DND-41 (cell line): Measurements from ENCODE around the gene CREM.

ENCODE experiments used
- ATAC-seq: fragments of 200-7000 bp; cut with Tn5 transposase; 3 replicates; pipeline ENCODE4 v1.9.1; 2021; ENCODE audit warnings: low read depth; ENCODE audit not compliant: insufficient read depth
- DNase-seq: peaks from one replicate; pipeline ENCODE4 v3.0.0-alpha.2; 2020
- H2AFZ ChIP-seq: 2 replicates; pipeline ENCODE4 v1.6.0; 2012; ENCODE audit warnings: low read depth, low read length
- H3K27ac ChIP-seq: 2 replicates; pipeline ENCODE4 v1.5.1; 2012; ENCODE audit warnings: low read length, inconsistent platforms
- H3K27me3 ChIP-seq: fragments of 200-600 bp; sonication (generic); 2 replicates; pipeline ENCODE4 v1.6.0; 2012; ENCODE audit warnings: low read length, mild to moderate bottlenecking, inconsistent platforms; ENCODE audit not compliant: insufficient read depth, poor library complexity
- H3K36me3 ChIP-seq: 2 replicates; pipeline ENCODE4 v1.5.1; 2012; ENCODE audit warnings: low read length, inconsistent platforms; ENCODE audit not compliant: insufficient read depth
- H3K4me1 ChIP-seq: 2 replicates; pipeline ENCODE4 v1.5.1; 2012; ENCODE audit warnings: mild to moderate bottlenecking, low read length; ENCODE audit not compliant: insufficient read depth
- H3K4me2 ChIP-seq: 2 replicates; pipeline ENCODE4 v1.6.0; 2012; ENCODE audit warnings: mild to moderate bottlenecking, moderate library complexity, low read length, inconsistent platforms; ENCODE audit not compliant: insufficient read depth
- H3K4me3 ChIP-seq, 2 experiments: fragments of 200-600 bp in 1 of 2; shearing (Covaris generic) in 1 of 2; 2 replicates each; pipeline ENCODE4 v1.5.1; 2012 to 2016; ENCODE audit warnings: inconsistent platforms in 2 of 2, low read length in 2 of 2, mild to moderate bottlenecking in 2 of 2, low read depth in 1 of 2, moderate library complexity in 1 of 2
- H3K79me2 ChIP-seq: 2 replicates; pipeline ENCODE4 v1.6.0; 2012; ENCODE audit warnings: low read length, inconsistent platforms; ENCODE audit not compliant: insufficient read depth
- H3K9ac ChIP-seq: 2 replicates; pipeline ENCODE4 v1.6.0; 2012; ENCODE audit warnings: low read depth, mild to moderate bottlenecking, inconsistent platforms, low read length, moderate library complexity
- H3K9me3 ChIP-seq: 2 replicates; pipeline ENCODE4 v1.5.1; 2012; ENCODE audit warnings: low read length, moderate library complexity, mild to moderate bottlenecking, inconsistent platforms; ENCODE audit not compliant: insufficient read depth, severe bottlenecking
- H4K20me1 ChIP-seq: 2 replicates; pipeline ENCODE4 v1.6.0; 2012; ENCODE audit warnings: low read length; ENCODE audit not compliant: insufficient read depth
- EZH2 ChIP-seq: IDR thresholded peaks from 3 replicates; pipeline ENCODE4 v1.6.1; 2012; ENCODE audit warnings: borderline replicate concordance, low read depth, mild to moderate bottlenecking, moderate library complexity, low read length, inconsistent platforms; ENCODE audit not compliant: severe bottlenecking
- TF ChIP-seq, protein P1 (sequence below): IDR thresholded peaks from 2 replicates; pipeline ENCODE4 v1.5.1; 2012; ENCODE audit warnings: borderline replicate concordance, low read length, moderate library complexity, mild to moderate bottlenecking; ENCODE audit not compliant: poor library complexity, severe bottlenecking; ENCODE audit errors: extremely low read depth

Gene CREM

DNA sequence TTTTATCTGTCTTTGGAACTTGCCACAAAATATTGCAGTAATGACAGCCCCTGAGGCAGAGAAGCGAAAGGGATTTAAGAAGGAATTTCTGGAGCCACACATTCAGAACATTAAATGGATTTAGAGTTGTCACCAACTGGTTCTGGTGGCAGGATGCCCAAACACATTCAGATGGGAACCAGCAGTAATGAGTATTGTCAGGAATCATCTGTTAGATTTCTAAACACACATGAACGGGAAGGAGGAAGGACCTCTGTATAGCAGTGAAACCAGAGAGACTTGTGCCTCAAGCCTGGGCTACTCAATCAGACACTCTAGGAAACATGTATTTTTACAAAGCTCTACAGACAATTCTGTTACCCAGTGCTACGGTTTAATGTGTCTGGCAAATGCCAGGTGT lies 105.9 kb downstream of the CREM start:
- Histone ChIP-seq H3K9ac (no peak overlapping the region), H3K9me3 (no peaks in the 10 kb centered on the region), H3K4me1 (no peaks in the 10 kb centered on the region), H3K36me3 (no peaks in the 10 kb centered on the region), H3K79me2 (no peaks in the 10 kb centered on the region), H3K4me3 (no peak overlapping the region), H4K20me1 (no peaks in the 10 kb centered on the region), H2AFZ (no peak overlapping the region), H3K4me2 (no peak overlapping the region), H3K27me3 (no peaks in the 10 kb centered on the region), H3K27ac (no peak overlapping the region)
- TF ChIP-seq EZH2: no peak
- TF ChIP-seq, protein P1, sequence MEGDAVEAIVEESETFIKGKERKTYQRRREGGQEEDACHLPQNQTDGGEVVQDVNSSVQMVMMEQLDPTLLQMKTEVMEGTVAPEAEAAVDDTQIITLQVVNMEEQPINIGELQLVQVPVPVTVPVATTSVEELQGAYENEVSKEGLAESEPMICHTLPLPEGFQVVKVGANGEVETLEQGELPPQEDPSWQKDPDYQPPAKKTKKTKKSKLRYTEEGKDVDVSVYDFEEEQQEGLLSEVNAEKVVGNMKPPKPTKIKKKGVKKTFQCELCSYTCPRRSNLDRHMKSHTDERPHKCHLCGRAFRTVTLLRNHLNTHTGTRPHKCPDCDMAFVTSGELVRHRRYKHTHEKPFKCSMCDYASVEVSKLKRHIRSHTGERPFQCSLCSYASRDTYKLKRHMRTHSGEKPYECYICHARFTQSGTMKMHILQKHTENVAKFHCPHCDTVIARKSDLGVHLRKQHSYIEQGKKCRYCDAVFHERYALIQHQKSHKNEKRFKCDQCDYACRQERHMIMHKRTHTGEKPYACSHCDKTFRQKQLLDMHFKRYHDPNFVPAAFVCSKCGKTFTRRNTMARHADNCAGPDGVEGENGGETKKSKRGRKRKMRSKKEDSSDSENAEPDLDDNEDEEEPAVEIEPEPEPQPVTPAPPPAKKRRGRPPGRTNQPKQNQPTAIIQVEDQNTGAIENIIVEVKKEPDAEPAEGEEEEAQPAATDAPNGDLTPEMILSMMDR: no peak
- ATAC-seq (no peak), DNase-seq (no peak)

DNA sequence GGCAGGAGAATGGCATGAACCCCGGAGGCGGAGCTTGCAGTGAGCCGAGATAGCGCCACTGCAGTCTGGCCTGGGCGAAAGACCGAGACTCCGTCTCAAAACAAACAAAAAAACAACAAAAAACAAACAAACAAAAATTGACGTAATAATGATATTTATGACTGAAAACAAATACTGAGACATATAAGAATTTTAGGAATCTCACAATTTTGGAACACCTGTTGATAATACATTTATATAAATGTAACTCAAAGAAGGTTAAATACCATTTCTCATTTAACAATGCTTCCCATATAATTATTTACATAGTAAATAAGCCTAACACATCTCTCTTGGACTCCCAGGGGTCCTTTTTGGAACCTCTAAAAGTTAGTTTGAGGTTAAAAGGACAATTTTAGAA lies 107.4 kb downstream of the CREM start:
- ATAC-seq: no peak

DNA sequence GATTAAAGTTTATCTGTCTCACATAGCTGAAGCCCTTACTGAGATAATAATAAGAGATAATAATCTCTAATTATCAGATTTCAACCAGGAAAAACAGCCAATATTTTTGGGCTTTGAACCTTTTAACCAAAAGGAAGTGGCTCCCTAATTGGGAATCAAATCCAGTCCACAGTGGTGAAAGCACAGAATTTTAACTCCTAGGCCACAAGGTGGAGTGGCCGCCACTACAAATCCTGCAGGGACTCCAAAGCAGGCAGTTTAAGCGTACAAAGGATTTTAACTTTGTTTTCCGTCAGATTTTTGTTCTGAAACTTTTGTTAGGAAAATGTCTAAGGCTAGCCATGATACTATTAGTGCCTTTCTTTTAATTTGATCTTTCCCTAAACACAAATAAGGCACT lies 110.1 kb downstream of the CREM start:
- no peaks in the 10 kb centered on the region for H3K79me2 ChIP-seq
- H3K4me1 ChIP-seq: no peaks in the 10 kb centered on the region
- DNase-seq: no peak
- no peak overlapping the region for H3K27ac ChIP-seq
- no peak overlapping the region for H3K9ac ChIP-seq
- no peaks in the 10 kb centered on the region for H3K27me3 ChIP-seq
- H3K4me3 ChIP-seq: no peak overlapping the region
- H3K4me2 ChIP-seq: no peak overlapping the region
- no peak for ATAC-seq
- H3K9me3 ChIP-seq: no peaks in the 10 kb centered on the region
- no peak overlapping the region for H2AFZ ChIP-seq
- TF ChIP-seq, protein P1: peak; percentile 25
- no peak for TF ChIP-seq EZH2
- H3K36me3 ChIP-seq: no peaks in the 10 kb centered on the region
- H4K20me1 ChIP-seq: no peaks in the 10 kb centered on the region

More for the DNA sequence above, 107.4 kb downstream of the CREM start:
- TF ChIP-seq, protein P1: no peak
- no peak for TF ChIP-seq EZH2
- H3K27me3 ChIP-seq: no peaks in the 10 kb centered on the region
- no peak overlapping the region for H3K27ac ChIP-seq
- H3K4me2 ChIP-seq: no peak overlapping the region
- no peak for DNase-seq
- no peaks in the 10 kb centered on the region for H3K79me2 ChIP-seq
- no peaks in the 10 kb centered on the region for H4K20me1 ChIP-seq
- no peaks in the 10 kb centered on the region for H3K4me1 ChIP-seq
- no peaks in the 10 kb centered on the region for H3K36me3 ChIP-seq
- no peak overlapping the region for H3K4me3 ChIP-seq
- no peaks in the 10 kb centered on the region for H3K9me3 ChIP-seq
- H3K9ac ChIP-seq: no peak overlapping the region
- H2AFZ ChIP-seq: no peak overlapping the region
